ENCODE results near the gene GPR180. TPM values are rescaled to one million over a fixed set of nuclear protein-coding genes. Genes with fewer than 3 reads are reported as not detected.

Gene GPR180
- total RNA-seq, 2 donors from 2014 or later = 3.9 to 6.3 TPM

GRCh38 chr13:94640721-94641120 is 39.1 kb downstream of the GPR180 start:
- no peaks in the 10 kb centered on the region for H3K36me3 ChIP-seq
- no peak overlapping the region for H3K27ac ChIP-seq
- no peaks in the 10 kb centered on the region for H3K4me1 ChIP-seq (ENCODE audit: control insufficient read depth in 1 of 2, low read depth in 2 of 2)
- H3K9me3 ChIP-seq = no peaks in the 10 kb centered on the region
- H3K27me3 ChIP-seq (replicated peaks; ENCODE audit: insufficient read depth) = no peaks in the 10 kb centered on the region
- H3K4me3 ChIP-seq = no peak overlapping the region
- TF ChIP-seq CTCF (IDR thresholded peaks at IDR 0.05) = no peak
- DNase-seq (ENCODE audit: low spot score) = no peak
- no peak for ATAC-seq (ENCODE audit: insufficient number of reproducible peaks, low FRiP score, low read depth)

- DNase-seq (ENCODE audit: low spot score) (no peak), ATAC-seq (ENCODE audit: insufficient number of reproducible peaks, low FRiP score, low read depth) (no peak)
- no peaks in the 10 kb centered on the region for H3K4me1 ChIP-seq (ENCODE audit: control insufficient read depth in 1 of 2, low read depth in 2 of 2)
- H3K4me3 ChIP-seq = no peak overlapping the region
- no peaks in the 10 kb centered on the region for H3K27me3 ChIP-seq (replicated peaks; ENCODE audit: insufficient read depth)
- no peaks in the 10 kb centered on the region for H3K9me3 ChIP-seq
- no peak for TF ChIP-seq CTCF (IDR thresholded peaks at IDR 0.05)
- no peaks in the 10 kb centered on the region for H3K36me3 ChIP-seq
- H3K27ac ChIP-seq = no peak overlapping the region
Observed at GRCh38 chr13:94641409-94641941, 39.8 kb downstream of the GPR180 start.

GRCh38 chr13:94646904-94647303 is 45.2 kb downstream of the GPR180 start:
- ATAC-seq (ENCODE audit: insufficient number of reproducible peaks, low FRiP score, low read depth) (no peak), DNase-seq (ENCODE audit: low spot score) (no peak)
- Histone ChIP-seq H3K36me3 (no peaks in the 10 kb centered on the region), H3K4me1 (ENCODE audit: control insufficient read depth in 1 of 2, low read depth in 2 of 2) (no peaks in the 10 kb centered on the region), H3K27me3 (replicated peaks; ENCODE audit: insufficient read depth) (no peaks in the 10 kb centered on the region), H3K4me3 (no peak overlapping the region), H3K9me3 (no peaks in the 10 kb centered on the region), H3K27ac (no peak overlapping the region)
- no peak for TF ChIP-seq CTCF (IDR thresholded peaks at IDR 0.05)

GRCh38 chr13:94656176-94656575 is 54.5 kb downstream of the GPR180 start:
- DNase-seq (ENCODE audit: low spot score) = no peak
- ATAC-seq (ENCODE audit: insufficient number of reproducible peaks, low FRiP score, low read depth) = no peak
- Histone ChIP-seq H3K9me3 (no peaks in the 10 kb centered on the region), H3K27me3 (replicated peaks; ENCODE audit: insufficient read depth) (no peaks in the 10 kb centered on the region), H3K4me1 (ENCODE audit: control insufficient read depth in 1 of 2, low read depth in 2 of 2) (no peaks in the 10 kb centered on the region), H3K4me3 (no peak overlapping the region), H3K27ac (no peak overlapping the region), H3K36me3 (no peaks in the 10 kb centered on the region)
- TF ChIP-seq CTCF (IDR thresholded peaks at IDR 0.05) = no peak

GRCh38 chr13:94656766-94657165 is 55.1 kb downstream of the GPR180 start:
- ATAC-seq (ENCODE audit: insufficient number of reproducible peaks, low FRiP score, low read depth) (no peak), DNase-seq (ENCODE audit: low spot score) (no peak)
- Histone ChIP-seq H3K36me3 (no peaks in the 10 kb centered on the region), H3K27ac (no peak overlapping the region), H3K9me3 (no peaks in the 10 kb centered on the region), H3K4me3 (no peak overlapping the region), H3K4me1 (ENCODE audit: control insufficient read depth in 1 of 2, low read depth in 2 of 2) (no peaks in the 10 kb centered on the region), H3K27me3 (replicated peaks; ENCODE audit: insufficient read depth) (no peaks in the 10 kb centered on the region)
- TF ChIP-seq CTCF (IDR thresholded peaks at IDR 0.05) = no peak

Measured in thoracic aorta (tissue), 2 donors.